OCI-M1 (cell line): ENCODE measurements around the gene FYN.

Source experiments
- DNase-seq: peaks from one replicate; lab custom pipeline; 2025; lab: John Stamatoyannopoulos, UW

FYN gene

DNA sequence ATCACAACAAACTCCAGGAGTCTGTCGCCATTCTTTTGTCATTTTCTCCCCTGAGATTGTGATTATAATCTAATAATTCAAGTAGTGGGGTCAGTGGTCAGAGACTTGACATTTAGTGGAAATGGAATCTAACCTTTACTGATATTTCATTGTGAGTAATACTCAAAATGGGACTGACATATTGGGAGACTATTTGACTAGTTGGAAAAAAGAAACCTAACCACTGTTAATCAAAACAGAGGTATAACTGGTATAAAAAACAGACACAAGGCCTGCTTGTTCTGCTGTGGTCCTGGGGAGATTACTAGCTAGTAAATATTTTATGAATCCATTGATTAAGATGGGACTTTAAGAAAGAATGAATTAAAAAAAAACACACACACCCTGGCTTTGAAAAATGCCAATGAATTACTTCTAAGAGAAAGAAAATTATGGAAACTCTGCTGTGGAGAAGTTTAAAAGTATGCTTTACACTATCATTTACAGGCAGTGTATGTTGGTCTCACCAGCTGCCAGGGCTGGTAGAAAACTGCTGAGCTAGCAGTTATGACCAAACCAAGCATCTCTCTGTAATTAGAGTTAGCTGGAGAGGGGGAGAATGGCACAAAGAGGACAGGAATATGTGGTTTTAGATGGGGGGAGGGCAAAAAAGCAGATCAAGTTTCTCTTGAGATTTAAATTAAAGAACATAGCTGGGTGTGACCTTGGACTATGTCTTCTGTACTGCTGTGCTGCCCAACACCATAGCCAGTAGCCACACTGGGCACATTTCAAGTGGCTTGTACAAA, 103.7 kb downstream of the FYN start:
- no peak for DNase-seq

DNA sequence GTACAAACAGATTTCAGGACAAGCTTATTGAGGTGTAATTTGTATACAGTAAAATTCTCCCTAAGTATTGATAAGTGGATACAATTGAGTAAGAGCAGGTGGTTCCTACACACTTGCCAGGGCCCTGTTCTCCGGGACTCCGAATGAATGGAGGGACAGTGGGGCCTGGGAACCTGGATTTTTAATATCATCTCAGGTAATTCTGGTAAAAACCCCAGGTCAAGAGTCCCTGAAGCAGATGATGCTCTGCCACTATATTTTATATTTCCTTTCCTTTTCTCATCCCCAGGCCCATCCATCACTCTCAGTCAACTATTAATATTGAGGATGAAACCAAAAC, 104.9 kb downstream of the FYN start:
- no peak for DNase-seq

DNA sequence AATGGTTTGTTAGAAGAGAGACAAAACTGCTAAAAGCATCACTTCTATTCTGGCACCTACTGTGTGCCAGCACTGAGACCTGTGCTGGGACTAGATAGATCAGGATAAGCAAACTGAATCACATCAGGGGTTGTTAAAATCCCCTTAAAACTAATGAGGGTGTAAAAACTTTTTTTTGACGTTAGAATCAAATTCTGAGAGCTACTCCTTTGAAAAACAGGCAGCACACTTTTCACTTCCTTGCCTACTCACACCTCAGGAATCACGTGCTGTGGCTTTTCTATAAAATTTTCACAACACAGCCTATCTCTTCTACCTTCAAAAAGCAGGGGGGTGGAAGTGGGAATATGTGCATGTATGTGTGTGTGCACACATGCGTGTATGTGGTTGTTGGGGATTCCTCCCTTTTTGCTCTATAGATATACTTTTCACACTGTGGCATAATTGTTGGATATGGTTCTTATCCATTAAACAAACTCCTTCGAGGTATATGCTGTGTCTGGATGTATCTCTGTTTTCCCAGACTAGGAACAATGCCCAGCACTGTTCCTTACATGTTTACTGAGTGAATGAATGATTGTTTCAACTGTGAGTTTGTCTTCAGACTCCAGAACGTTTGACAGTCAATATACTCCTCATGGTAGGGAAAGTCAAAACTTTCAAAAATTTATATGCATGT, 105.4 kb downstream of the FYN start:
- no peak for DNase-seq

DNA sequence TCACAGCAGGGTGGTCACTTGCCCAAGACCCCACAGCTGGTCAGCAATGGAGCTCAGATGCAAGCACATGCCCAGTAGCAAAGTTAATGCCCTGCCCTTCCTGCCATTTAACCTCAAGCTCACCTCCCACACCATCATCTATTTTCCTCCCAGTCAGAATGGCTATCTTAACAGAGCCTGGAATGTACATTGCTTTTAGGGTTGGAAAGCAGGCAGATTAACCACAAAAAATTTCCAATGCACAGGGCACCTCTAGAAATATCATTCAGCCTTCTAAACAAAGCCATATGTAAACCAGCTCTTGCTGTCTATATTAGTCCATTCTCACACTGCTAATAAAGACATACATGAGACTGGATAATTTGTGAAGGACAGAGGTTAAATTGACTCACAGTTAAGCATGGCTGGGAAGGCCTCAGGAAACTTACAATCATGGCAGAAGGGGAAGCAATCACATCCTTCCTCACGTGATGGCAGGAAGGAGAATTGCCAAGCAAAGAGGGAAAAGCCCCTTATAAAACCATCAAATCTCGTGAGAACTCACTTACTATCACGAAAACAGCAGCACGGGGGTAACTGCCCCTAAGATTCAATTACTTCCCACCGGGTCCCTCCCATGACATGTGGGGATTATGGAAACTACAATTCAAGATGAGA, 106.9 kb downstream of the FYN start:
- DNase-seq, result no peak

DNA sequence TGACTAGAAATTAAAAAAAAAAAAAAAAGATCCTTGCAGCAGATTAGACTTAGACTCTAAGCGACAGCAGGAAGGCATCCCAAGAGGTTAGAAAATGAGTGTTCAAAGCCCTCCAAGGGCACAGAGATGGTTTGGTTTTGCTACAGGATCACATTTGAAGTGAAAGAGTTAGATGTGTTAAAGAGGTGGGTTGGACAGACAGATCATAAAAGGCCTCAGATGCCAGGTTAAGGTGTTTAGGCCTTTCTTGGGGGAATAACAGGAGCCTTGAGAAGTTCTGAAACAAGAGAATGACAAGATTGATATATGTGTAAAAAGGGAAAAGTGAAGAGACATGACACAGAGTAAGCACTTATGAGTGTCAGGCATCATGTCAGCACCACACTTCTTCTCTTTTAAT, 107.5 kb downstream of the FYN start:
- DNase-seq, result no peak

DNA sequence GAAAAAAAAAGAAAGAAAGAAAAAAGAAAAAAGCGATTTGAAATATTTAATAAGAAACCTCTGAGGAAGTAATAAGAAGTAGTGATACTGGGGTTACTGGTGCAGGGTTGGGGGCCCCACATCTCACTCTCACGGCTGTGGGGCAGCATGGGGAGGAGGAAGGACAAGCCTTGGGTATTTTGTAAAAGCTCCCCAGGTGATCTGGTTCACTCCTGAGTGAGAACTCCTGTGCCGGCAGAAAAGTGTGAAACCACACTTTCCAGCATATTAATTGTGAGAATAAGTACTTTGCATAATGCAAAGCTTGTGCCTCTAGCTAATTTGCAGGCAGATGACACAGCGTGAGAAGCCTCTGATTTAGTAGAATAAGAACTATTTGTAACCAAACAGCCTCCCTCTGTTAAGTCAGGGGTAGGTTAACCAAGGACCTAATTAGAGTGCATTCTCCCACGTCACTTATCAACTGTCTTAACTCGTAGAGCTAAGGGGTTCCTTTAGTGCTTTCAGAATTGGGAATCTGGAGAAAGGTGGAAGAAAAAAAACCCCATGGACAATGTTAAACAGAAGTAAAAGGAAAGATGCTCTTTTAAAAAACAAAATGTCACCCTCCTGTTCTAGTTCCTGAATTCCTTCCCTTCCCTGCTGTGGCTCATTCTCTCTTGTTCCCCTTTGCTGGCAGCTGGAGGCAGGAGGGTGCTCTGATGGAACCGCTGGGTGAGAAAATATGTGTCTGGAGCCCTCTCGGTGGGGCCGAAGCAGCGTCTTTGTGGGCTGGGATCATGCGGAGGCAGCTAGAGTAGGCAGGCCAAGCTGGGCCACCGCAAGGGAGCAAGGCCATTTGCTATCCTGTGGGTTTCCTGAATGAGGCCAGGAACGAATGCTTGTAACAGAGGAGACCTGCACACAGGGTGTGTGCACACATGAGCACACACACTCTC, 108.7 kb downstream of the FYN start:
- DNase-seq, result no peak

- no peak for DNase-seq
Measured at GRCh38 chr6:111763381-111763780, 109.9 kb downstream of the FYN start.

DNA sequence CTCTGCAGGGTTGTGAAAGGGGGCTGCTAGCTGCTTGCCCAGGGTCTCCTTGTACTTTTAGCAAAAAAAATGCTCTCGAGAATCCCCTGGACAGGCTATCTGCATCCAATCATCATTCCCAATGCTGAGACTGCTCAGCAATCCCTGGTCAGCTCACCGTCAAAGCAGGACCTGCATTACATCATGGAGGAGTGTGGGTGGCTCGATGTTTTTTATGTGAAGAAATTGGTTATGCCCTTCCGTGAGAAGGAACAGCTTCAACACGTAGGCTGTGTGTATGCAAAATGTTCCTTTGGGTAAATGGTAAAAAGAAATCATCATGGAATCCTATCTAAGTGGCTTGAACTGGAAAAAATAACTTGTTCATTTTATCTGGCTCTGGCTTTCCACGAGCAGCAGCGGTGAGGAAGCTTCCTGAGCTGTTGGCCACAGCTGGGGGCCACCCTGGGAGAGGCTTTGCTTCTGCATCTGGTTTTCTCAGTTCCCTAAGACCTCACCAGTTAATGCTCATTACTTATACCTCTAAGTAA, 111.4 kb downstream of the FYN start:
- DNase-seq, result no peak

- DNase-seq, result no peak
Measured at GRCh38 chr6:111761212-111761611, 112.0 kb downstream of the FYN start.

GRCh38 chr6:111759836-111760785, 113.1 kb downstream of the FYN start:
- no peak for DNase-seq

GRCh38 chr6:111759331-111759835, 113.9 kb downstream of the FYN start:
- no peak for DNase-seq

DNA sequence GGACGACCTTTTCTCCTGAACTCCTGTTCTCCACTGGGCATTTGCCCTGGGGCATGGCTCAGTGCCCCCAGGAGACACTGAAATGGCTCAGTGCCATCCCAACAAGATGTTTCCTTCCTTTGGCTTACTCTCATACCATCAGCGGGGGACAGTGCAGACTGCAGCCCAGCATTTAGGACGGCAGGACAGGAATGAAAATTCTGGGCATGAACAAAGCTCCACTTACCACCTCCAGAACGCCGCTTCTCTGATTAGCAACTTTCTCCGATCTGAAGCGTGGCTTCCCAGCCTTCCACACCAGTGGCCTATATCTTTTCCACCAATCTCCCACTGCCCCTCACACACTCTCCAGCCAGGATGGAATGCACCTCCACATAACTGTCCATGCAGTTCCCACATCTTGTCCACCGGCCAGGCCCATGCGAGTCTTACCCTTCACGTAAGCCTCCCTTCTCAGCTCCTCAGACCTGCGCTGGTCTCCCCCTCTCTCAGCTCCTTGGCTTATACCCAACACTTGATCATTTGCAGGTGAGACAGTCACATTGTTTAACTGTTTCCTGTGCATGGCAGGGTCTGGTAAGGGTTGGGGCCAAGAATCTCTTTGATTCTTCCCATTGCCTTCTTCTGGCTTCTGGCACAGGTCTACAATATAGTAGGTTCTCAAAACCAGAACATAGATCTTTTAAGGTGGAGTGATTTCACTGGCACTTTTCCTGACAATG, 114.5 kb downstream of the FYN start:
- DNase-seq, result no peak

DNA sequence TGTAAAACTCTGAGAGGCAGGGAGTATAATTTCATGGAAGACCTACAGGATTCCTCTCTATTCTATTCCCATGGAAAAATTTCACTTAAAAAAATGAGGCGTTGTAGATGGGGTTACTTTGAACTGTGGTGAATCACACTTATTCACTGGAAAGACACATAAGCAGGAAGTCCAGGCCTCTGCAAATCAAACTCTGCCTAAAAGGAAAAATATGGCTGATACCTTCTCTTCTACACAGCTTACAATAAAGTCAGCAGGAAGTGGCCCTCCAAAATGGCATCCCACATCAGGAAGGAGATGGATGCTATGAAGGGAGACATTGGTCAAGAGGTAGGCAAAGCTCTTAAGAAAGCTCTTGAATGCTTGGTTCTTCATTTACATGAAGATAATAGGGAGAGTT, 115.9 kb downstream of the FYN start:
- no peak for DNase-seq

DNA sequence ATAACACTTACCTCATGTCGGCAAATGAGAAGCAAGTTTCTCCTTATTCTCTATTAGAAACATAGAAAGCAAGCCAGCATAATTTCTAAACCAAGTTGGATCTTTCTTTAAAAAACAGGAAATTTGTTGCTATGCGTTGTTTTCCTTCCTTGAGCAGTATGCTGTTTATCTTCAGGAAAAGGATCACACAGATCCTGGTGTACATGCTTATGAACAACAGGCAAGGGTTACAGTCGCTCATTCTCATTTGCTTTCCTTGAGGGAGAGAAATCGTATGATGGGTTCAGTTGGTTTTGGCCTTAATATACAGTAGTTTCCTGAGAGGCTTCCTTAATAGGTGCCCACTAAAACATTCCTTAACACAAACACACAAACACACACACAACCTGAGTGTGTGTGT, 118.8 kb downstream of the FYN start:
- no peak for DNase-seq

DNA sequence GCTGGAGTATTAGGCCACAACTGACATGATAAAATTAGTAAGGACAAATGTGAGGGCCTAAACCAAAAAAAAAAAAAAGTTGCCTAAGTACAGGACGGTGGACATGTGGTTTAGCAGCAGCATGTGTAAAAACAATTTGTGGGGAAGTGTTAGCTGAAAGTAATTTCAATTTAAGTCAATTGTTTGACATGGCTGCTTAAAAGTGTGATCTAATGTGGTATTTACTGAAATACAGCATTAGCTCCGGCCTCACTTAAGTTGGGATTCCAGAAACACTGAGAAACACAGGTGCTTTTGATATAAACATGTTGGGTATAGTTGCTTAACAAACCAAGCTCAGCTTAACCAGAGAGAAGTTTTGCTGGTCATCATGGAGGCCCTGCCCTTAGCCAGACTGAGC, 119.7 kb downstream of the FYN start:
- DNase-seq, result no peak

DNA sequence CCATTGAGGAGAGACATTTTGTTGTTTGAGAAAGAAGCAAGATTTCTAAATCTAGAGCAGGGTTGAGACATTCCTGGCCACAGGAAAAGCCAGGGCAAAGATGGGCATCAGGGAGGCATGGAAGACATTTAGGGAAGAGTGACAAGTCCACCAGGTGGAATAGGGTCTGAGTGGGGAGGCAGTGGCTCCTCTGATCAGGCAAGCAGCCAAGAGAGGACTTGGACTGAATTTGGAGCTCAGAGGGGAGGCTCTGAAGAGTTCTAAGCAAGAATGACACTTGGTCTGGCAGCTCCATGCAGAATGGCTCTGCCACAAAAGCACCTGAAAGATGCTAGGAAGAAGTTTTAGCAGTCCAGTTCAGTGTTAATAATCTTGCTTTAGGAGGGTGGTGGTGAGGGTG, 120.8 kb downstream of the FYN start:
- no peak for DNase-seq

- no peak for DNase-seq
Measured at GRCh38 chr6:111750753-111751673, 122.2 kb downstream of the FYN start.

- no peak for DNase-seq
Measured at GRCh38 chr6:111750153-111750552, 123.1 kb downstream of the FYN start.

DNA sequence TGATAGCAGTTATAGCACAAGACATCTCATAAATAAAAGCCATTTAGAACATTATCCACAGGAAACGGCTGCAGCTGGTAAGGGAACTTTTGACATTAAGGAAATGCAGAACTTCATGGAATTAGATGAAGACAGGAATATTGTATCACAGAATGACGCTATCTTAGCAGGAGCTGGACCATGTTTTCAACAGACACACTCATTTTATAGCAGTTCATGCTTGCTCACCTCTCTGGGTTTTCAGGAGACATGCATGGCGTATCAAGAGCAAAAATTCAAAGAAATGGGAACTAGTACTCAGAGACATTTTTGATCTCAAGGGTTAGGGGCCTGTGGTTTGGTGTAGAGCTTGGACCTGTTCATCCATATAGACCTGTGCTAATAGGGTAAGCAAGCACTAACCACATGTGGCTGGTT, 125.0 kb downstream of the FYN start:
- no peak for DNase-seq
